Omental fat pad (tissue), 4 donors: ENCODE results near the gene RNF208. TPM values are rescaled to one million over a fixed set of nuclear protein-coding genes. Genes with fewer than 3 reads are reported as not detected.

Source experiments
- ATAC-seq: fragments of 150-250 bp; one replicate; pipeline ENCODE4 v1.9.1; 2016; ENCODE audit warnings: mild to moderate bottlenecking, moderate library complexity; ENCODE audit not compliant: low FRiP score
- DNase-seq: peaks from one replicate; pipeline ENCODE4 v3.0.0-alpha.2; 2019; ENCODE audit warnings: low spot score
- CTCF ChIP-seq, 3 donors: fragments of 450-650 bp; IDR thresholded peaks; one replicate each; pipeline ENCODE4 v1.5.1; 2016 to 2017; ENCODE audit warnings: antibody characterized with exemption in 3 of 3, mild to moderate bottlenecking in 3 of 3, moderate library complexity in 2 of 3
- total RNA-seq, 4 donors: library from RNA; depleted of rRNA; stranded (reverse); fragments of >200 nt; gene quantifications; one replicate each; pipeline ENCODE4 v1.1.0, GENCODE V29; 2016

Gene RNF208
- total RNA-seq, 4 donors from 2014 or later, result 0.65 to 1.0 (median 0.72) TPM; not detected in 1

DNA sequence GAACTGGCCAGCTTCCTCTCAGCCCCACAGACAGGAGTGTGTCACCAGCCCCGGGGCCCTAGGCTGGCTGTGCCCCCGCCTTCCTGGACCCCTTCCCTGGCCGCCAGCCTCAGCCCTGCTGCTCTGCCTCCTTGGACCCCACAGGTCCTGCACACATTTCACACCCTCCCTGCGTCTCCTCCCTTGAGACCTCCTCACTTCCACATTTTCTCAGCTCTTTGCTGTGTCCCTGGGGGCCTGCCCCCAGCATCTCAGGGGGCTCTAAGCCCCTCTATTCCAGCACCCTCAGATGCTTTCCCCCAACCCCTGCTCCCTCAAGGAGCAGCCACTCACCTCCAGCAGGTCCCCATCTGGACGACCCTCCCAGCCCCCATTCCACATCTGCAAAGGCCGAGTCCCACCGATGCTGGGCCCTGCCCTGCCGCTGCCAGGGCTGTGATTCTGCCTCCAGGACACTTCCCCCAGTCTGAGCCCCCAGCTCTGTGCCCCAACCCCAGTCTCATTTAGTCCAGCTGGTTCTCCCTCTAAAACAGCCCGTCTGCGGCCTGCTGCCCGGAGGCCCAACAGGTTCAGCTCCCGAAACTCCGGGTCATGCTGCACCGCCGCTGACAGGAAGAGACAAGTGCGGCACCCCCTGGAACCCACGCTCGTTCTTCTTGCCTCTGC, 12.9 kb upstream of the RNF208 start:
- ATAC-seq (no peak), DNase-seq (no peak)

DNA sequence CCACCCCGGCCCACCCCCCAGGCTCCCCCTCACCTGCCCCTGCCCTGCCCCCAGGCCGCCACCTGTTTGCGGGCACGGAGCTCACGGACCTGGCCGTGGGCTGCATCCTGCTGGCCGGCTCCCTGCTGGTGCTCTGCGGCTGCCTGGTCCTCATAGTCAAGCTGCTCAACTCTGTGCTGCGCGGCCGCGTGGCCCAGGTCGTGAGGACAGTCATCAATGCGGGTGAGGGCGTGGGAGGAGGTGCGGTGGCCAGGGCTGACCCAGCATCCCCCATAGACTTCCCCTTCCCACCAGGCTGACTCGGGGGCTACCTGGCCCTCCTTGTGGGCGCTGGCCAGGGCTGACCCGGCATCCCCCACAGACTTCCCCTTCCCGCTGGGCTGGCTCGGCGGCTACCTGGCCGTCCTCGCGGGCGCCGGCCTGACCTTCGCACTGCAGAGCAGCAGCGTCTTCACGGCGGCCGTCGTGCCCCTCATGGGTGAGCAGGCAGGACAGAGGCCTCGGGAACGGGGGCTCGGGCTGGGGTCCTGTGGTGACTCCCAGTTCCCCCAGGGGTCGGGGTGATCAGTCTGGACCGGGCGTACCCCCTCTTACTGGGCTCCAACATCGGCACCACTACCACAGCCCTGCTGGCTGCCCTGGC, 12.1 kb upstream of the RNF208 start:
- TF ChIP-seq CTCF (IDR thresholded peaks at IDR 0.05), result no peak
- DNase-seq (no peak), ATAC-seq (no peak)

More for the DNA sequence above, 12.9 kb upstream of the RNF208 start:
- no peak for TF ChIP-seq CTCF (IDR thresholded peaks at IDR 0.05)

DNA sequence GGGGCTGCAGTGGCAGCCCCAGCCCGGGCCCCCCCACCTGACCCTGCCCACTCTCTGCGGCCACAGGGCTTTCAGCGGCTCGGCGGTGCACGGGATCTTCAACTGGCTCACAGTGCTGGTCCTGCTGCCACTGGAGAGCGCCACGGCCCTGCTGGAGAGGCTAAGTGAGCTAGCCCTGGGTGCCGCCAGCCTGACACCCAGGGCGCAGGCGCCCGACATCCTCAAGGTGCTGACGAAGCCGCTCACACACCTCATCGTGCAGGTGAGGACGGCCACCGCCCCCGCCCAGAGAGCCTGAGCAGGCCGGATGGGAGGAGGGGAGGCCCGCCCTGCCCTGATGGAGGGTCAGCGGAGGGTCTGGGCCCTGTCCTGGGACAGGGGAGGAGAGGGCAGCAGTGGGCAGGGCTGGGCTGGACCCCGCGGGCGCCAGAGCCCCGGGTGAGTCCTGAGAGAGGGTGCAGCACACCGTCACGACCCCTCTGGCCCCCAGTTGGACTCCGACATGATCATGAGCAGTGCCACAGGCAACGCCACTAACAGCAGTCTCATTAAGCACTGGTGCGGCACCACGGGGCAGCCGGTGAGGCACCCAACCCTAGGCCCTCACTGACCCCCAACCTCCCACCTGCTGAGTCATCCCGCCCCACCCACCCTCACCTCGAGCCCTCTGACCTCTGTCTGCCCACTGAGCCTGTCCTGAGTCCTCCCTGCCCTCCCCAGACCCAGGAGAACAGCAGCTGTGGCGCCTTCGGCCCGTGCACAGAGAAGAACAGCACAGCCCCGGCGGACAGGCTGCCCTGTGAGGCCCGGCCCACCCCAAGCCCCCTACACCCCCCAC, 11.3 kb upstream of the RNF208 start:
- ATAC-seq, result no peak
- TF ChIP-seq CTCF (IDR thresholded peaks at IDR 0.05), result no peak
- DNase-seq, result no peak

DNA sequence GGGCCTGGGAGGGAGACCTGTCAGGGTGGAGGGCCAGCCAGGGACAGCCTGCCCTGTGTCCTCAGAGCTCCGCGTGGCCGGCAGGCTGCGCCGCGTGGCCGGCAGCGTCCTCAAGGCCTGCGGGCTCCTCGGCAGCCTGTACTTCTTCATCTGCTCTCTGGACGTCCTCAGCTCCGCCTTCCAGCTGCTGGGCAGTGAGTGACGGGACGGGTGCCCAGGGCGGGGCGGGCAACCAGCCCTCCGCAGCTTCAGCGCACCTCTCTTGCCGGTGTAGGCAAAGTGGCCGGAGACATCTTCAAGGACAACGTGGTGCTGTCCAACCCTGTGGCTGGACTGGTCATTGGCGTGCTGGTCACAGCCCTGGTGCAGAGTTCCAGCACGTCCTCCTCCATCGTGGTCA, 10.5 kb upstream of the RNF208 start:
- ATAC-seq (no peak), DNase-seq (no peak)
- TF ChIP-seq CTCF (IDR thresholded peaks at IDR 0.05), result no peak

GRCh38 chr9:137232101-137232500, 10.1 kb upstream of the RNF208 start:
- ATAC-seq (no peak), DNase-seq (no peak)
- no peak for TF ChIP-seq CTCF (IDR thresholded peaks at IDR 0.05)

DNA sequence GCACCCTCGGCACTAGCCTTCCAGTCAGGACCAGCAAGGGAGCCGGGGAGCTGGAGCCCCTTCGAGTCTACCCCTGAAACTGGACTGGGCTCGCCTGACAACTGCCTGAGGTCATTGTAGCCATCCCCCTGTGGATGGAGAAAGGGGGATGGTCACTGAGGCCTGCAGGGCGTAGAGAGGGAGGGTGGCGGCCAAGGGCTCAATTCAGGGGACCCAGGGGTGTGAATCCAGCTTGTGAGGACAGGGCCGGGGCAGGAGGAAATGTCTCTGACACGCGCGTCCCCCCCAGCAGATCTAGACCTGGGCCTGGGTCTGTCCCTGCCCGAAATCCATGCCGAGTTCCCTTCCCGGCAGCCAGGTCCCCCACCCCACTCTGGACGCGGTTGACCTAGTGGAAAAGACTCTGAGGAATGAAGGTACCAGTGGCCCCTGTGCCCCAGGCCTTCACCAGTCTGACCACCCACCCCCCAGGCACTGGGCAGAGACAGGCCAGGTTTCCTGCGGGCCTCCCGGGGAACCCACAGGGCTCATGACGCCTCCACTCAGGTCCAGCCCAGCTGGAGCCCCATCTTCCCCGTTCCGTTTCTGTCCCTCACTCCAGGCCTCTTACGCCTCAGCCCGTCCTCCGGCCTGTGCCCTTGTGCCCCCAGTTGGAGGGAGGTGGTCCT, 9.5 kb upstream of the RNF208 start:
- ATAC-seq (no peak), DNase-seq (no peak)
- no peak for TF ChIP-seq CTCF (IDR thresholded peaks at IDR 0.05)
